T-cell (primary cell): ENCODE measurements around the gene UACA. TPM values are rescaled to one million over a fixed set of nuclear protein-coding genes. Genes with fewer than 3 reads are reported as not detected.

Source experiments
- ATAC-seq, 4 experiments: fragments of 200-7000 bp in 3 of 4; fragments of 150-1000 bp in 1 of 4; cut with Tn5 transposase; replicated peaks in 1 of 4; 1 replicate in 3 of 4; 2 replicates in 1 of 4; pipeline ENCODE4 v1.10.0; 2021; ENCODE audit warnings: moderate library complexity in 3 of 4, mild to moderate bottlenecking in 2 of 4, moderate number of reproducible peaks in 1 of 4
- CTCF ChIA-PET, 2 donors: fragments of 300-600 bp; sonication (Branson Sonifier 250); formaldehyde crosslinking; loops; one replicate each; lab custom pipeline; 2022; ENCODE audit warnings: antibody characterized with exemption in 2 of 2; lab: Charles Lee
- POLR2A ChIA-PET, 2 donors: fragments of 300-600 bp; sonication (Branson Sonifier 250); formaldehyde crosslinking; loops; one replicate each; lab custom pipeline; 2022; ENCODE audit warnings: antibody characterized with exemption in 2 of 2; lab: Charles Lee
- DNase-seq, 35 experiments: peaks; one replicate each; pipeline versions ENCODE4 v3.0.0 to v3.0.0-alpha.2; 2013 to 2023
- H3K27ac ChIP-seq: one replicate; pipeline ENCODE4 v1.5.1; 2013; ENCODE audit warnings: low read length
- H3K27me3 ChIP-seq, 2 experiments: replicated peaks in 1 of 2; 1 replicate in 1 of 2; 2 replicates in 1 of 2; pipeline versions ENCODE4 v1.6.1 to v1.7.0; 2013; ENCODE audit warnings: low read length in 1 of 2, mixed read lengths in 1 of 2; ENCODE audit not compliant: control insufficient read depth in 2 of 2, insufficient read depth in 2 of 2; ENCODE audit errors: extremely low read depth in 1 of 2
- H3K36me3 ChIP-seq, 2 donors: 1 replicate in 1 of 2; 2 replicates in 1 of 2; pipeline versions ENCODE4 v1.6.1 to v1.7.0; 2013; ENCODE audit warnings: low read length in 1 of 2; ENCODE audit not compliant: control insufficient read depth in 2 of 2, insufficient read depth in 1 of 2; ENCODE audit errors: extremely low read depth in 1 of 2
- H3K4me1 ChIP-seq, 2 experiments: 1 replicate in 1 of 2; 2 replicates in 1 of 2; pipeline versions ENCODE4 v1.6.1 to v1.7.0; 2013; ENCODE audit warnings: low read length in 2 of 2, mixed read lengths in 1 of 2; ENCODE audit not compliant: insufficient read depth in 2 of 2, control insufficient read depth in 1 of 2; ENCODE audit errors: extremely low read depth in 1 of 2
- H3K4me3 ChIP-seq, 2 donors: 1 replicate in 1 of 2; 2 replicates in 1 of 2; pipeline versions ENCODE4 v1.5.1 to v1.7.0; 2013; ENCODE audit warnings: mild to moderate bottlenecking in 2 of 2, low read length in 1 of 2, moderate library complexity in 1 of 2; ENCODE audit not compliant: control insufficient read depth in 1 of 2; ENCODE audit errors: extremely low read depth in 1 of 2
- H3K9me3 ChIP-seq: 2 replicates; pipeline ENCODE4 v1.7.0; 2013
- H3K27ac Mint-ChIP-seq, 2 donors: one replicate each; pipeline ENCODE4 v1.8.0; 2020 to 2021; ENCODE audit warnings: mild to moderate bottlenecking in 2 of 2, mixed read lengths in 2 of 2
- H3K27me3 Mint-ChIP-seq, 2 donors: one replicate each; pipeline ENCODE4 v1.8.0; 2021 to 2022; ENCODE audit warnings: mixed read lengths in 2 of 2
- H3K36me3 Mint-ChIP-seq: one replicate; pipeline ENCODE4 v1.8.0; 2021; ENCODE audit warnings: mixed read lengths
- H3K4me1 Mint-ChIP-seq, 3 donors: one replicate each; pipeline ENCODE4 v1.8.0; 2020 to 2022; ENCODE audit warnings: mixed read lengths in 3 of 3, mild to moderate bottlenecking in 1 of 3
- H3K4me3 Mint-ChIP-seq, 3 donors: one replicate each; pipeline ENCODE4 v1.8.0; 2020 to 2022; ENCODE audit warnings: mild to moderate bottlenecking in 3 of 3, mixed read lengths in 3 of 3, moderate library complexity in 3 of 3
- H3K9me3 Mint-ChIP-seq, 3 donors: one replicate each; pipeline ENCODE4 v1.8.0; 2020 to 2022; ENCODE audit warnings: mixed read lengths in 3 of 3
- WGBS: methylation state at CpG from one replicate; pipeline ENCODE4 v1.1.5; 2013; ENCODE audit warnings: missing lambda C conversion rate; ENCODE audit not compliant: insufficient coverage; 5-methylcytosine and 5-hydroxymethylcytosine counted together
- total RNA-seq, 35 experiments: library from RNA in 6 of 35; stranded (reverse) in 6 of 35; fragments of 120-200 nt in 1 of 35; gene quantifications; one replicate each; pipeline versions ENCODE4 v1.2.1 to v1.2.4 and lab custom pipeline; 2013 to 2026

Gene UACA
- total RNA-seq, 5 donors from 2014 or later (not counting 1 experiment from before 2014, with no cell fraction given), result 0.08 to 1.3 (median 0.70) TPM

DNA sequence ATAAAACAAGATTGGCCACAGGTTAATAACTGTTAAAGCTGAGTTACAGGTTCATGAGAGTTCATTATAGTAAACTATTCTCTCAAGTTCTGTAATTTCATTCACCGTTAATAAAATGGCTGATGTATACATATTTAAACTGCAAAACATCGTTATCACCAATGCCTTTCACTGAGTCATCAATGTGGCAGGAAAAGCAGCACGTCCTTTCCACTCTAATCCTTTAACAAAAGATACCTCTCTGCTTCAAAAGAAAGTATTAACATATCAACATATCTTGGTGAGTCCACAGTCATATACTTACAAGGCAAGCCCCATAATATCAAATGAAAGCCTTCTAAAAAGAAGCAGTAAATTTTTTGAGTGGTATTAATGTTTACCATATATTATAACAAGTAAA lies 54.5 kb downstream of the UACA start:
- Mint-ChIP-seq H3K36me3 (no peaks in the 10 kb centered on the region), H3K4me1 (peaks cover 0 to 2% (median 0%) of the 10 kb centered on the region in 3 donors), H3K4me3 (no peak overlapping the region), H3K9me3 (no peaks in the 10 kb centered on the region), H3K27ac (no peak overlapping the region), H3K27me3 (peaks cover 34 to 42% of the 10 kb centered on the region in 2 donors)
- CTCF ChIA-PET, result no interaction called here
- no CpG with 5 or more reads among the region's 3 CpGs for WGBS
- ATAC-seq, result no peak
- H3K27me3 ChIP-seq, result peaks cover 3 to 5% of the 10 kb centered on the region in 2 experiments
- POLR2A ChIA-PET, result interaction anchor here in 1 of 2 donors (0.6 kb wide), 1 partner anchor 7 kb away, joined by 4 read pairs; no protein-coding TSS in a partner anchor
- H3K4me1 ChIP-seq, result no peaks in the 10 kb centered on the region
- H3K9me3 ChIP-seq, result no peaks in the 10 kb centered on the region
- H3K4me3 ChIP-seq, result no peak overlapping the region
- DNase-seq, result no peak
- no peaks in the 10 kb centered on the region for H3K36me3 ChIP-seq
- H3K27ac ChIP-seq, result no peak overlapping the region

GRCh38 chr15:70707686-70708300 lies 55.6 kb downstream of the UACA start:
- no peaks in the 10 kb centered on the region for H3K36me3 Mint-ChIP-seq
- no peaks in the 10 kb centered on the region for H3K9me3 Mint-ChIP-seq
- no peak overlapping the region for H3K27ac Mint-ChIP-seq
- no peak for ATAC-seq
- CTCF ChIA-PET, result interaction anchor here in 1 of 2 donors (0.7 kb wide), 1 partner anchor 1310 kb away, joined by 4 read pairs; no protein-coding TSS in a partner anchor
- H3K4me1 Mint-ChIP-seq, result peaks cover 0 to 2% (median 0%) of the 10 kb centered on the region in 3 donors
- no CpG with 5 or more reads among the region's 4 CpGs for WGBS
- H3K4me3 Mint-ChIP-seq, result no peak overlapping the region
- peaks cover 29 to 41% of the 10 kb centered on the region in 2 donors for H3K27me3 Mint-ChIP-seq
- H3K4me1 ChIP-seq, result no peaks in the 10 kb centered on the region
- no peak for DNase-seq
- no peak overlapping the region for H3K27ac ChIP-seq
- H3K4me3 ChIP-seq, result no peak overlapping the region
- H3K36me3 ChIP-seq, result no peaks in the 10 kb centered on the region
- H3K9me3 ChIP-seq, result no peaks in the 10 kb centered on the region
- H3K27me3 ChIP-seq, result peaks cover 3 to 5% of the 10 kb centered on the region in 2 experiments
- POLR2A ChIA-PET, result no interaction called here

GRCh38 chr15:70704731-70705130 lies 58.6 kb downstream of the UACA start:
- Mint-ChIP-seq H3K27me3 (peaks cover 27 to 38% of the 10 kb centered on the region in 2 donors), H3K9me3 (no peaks in the 10 kb centered on the region), H3K4me1 (no peaks in the 10 kb centered on the region), H3K27ac (no peak overlapping the region), H3K36me3 (no peaks in the 10 kb centered on the region), H3K4me3 (no peak overlapping the region)
- Histone ChIP-seq H3K4me3 (no peak overlapping the region), H3K36me3 (no peaks in the 10 kb centered on the region), H3K27ac (no peak overlapping the region), H3K9me3 (no peaks in the 10 kb centered on the region), H3K27me3 (peaks cover 2 to 3% of the 10 kb centered on the region in 2 experiments), H3K4me1 (no peaks in the 10 kb centered on the region)
- ChIA-PET CTCF (interaction anchor here in 1 of 2 donors (0.6 kb wide), 1 partner anchor 18 kb away, joined by 3 read pairs; no protein-coding TSS in a partner anchor), POLR2A (interaction anchor here in 1 of 2 donors (0.5 kb wide), 1 partner anchor 52 kb away, joined by 3 read pairs; no protein-coding TSS in a partner anchor)
- no peak for ATAC-seq
- WGBS, result 79% methylated on average over 2 of the region's 5 CpGs
- no peak for DNase-seq

- Histone ChIP-seq H3K27ac (no peak overlapping the region), H3K9me3 (no peaks in the 10 kb centered on the region), H3K36me3 (no peaks in the 10 kb centered on the region), H3K4me1 (no peaks in the 10 kb centered on the region), H3K27me3 (peaks cover 2 to 3% of the 10 kb centered on the region in 2 experiments), H3K4me3 (no peak overlapping the region)
- H3K9me3 Mint-ChIP-seq, result no peaks in the 10 kb centered on the region
- no peak overlapping the region for H3K27ac Mint-ChIP-seq
- WGBS, result no CpG with 5 or more reads among the region's 2 CpGs
- CTCF ChIA-PET, result no interaction called here
- DNase-seq, result no peak
- peaks cover 32 to 41% of the 10 kb centered on the region in 2 donors for H3K27me3 Mint-ChIP-seq
- no peaks in the 10 kb centered on the region for H3K36me3 Mint-ChIP-seq
- H3K4me1 Mint-ChIP-seq, result no peaks in the 10 kb centered on the region
- ATAC-seq, result no peak
- POLR2A ChIA-PET, result no interaction called here
- no peak overlapping the region for H3K4me3 Mint-ChIP-seq
These were observed 59.2 kb downstream of the UACA start for GRCh38 chr15:70704166-70704565.

GRCh38 chr15:70703096-70703878 lies 60.1 kb downstream of the UACA start:
- Mint-ChIP-seq H3K27me3 (peaks cover 32 to 46% of the 10 kb centered on the region in 2 donors), H3K36me3 (no peaks in the 10 kb centered on the region), H3K4me1 (no peaks in the 10 kb centered on the region), H3K27ac (no peak overlapping the region), H3K4me3 (no peak overlapping the region), H3K9me3 (no peaks in the 10 kb centered on the region)
- WGBS, result 100% methylated on average over 2 of the region's 7 CpGs
- Histone ChIP-seq H3K9me3 (no peaks in the 10 kb centered on the region), H3K4me1 (no peaks in the 10 kb centered on the region), H3K27me3 (peaks cover 2 to 3% of the 10 kb centered on the region in 2 experiments), H3K4me3 (no peak overlapping the region), H3K27ac (no peak overlapping the region), H3K36me3 (no peaks in the 10 kb centered on the region)
- ChIA-PET POLR2A (no interaction called here), CTCF (no interaction called here)
- ATAC-seq, result no peak
- DNase-seq, result no peak

DNA sequence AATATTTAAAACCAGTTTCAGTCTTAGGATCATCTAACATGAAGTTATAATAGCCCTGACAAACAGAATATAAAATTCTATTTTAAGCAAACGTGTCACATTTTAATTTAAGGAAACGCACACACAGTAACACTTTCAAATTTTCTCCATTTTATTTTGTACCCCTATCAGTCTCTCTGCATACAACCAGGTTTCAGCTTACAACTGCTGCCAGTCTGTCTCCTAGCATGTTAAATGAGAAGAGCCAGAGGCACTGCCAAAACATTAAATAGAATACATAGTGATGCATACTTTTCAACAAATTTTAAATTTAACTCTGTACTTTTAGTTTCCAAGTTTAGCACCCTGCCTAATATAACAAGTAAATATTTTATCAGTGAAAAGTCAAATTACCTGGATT lies 60.8 kb downstream of the UACA start:
- H3K36me3 ChIP-seq, result no peaks in the 10 kb centered on the region
- DNase-seq, result no peak
- Mint-ChIP-seq H3K27ac (no peak overlapping the region), H3K4me1 (no peaks in the 10 kb centered on the region), H3K36me3 (no peaks in the 10 kb centered on the region), H3K9me3 (no peaks in the 10 kb centered on the region), H3K4me3 (no peak overlapping the region), H3K27me3 (peaks cover 32 to 43% of the 10 kb centered on the region in 2 donors)
- no peaks in the 10 kb centered on the region for H3K9me3 ChIP-seq
- WGBS, result 85% methylated on average over 2 of the region's 2 CpGs
- H3K4me3 ChIP-seq, result no peak overlapping the region
- H3K27ac ChIP-seq, result no peak overlapping the region
- no peak for ATAC-seq
- POLR2A ChIA-PET, result no interaction called here
- CTCF ChIA-PET, result interaction anchor here in 1 of 2 donors (0.6 to 1.2 kb wide), 2 partner anchors 20 to 21 kb away, joined by 3 to 4 read pairs; no protein-coding TSS in a partner anchor
- no peaks in the 10 kb centered on the region for H3K4me1 ChIP-seq
- H3K27me3 ChIP-seq, result peaks cover 2 to 3% of the 10 kb centered on the region in 2 experiments
